H9 (cell line): Measurements from ENCODE around the gene ZNF280C. TPM values are rescaled to one million over a fixed set of nuclear protein-coding genes. Genes with fewer than 3 reads are reported as not detected.

ENCODE experiments used
- DNase-seq: peaks from one replicate; pipeline ENCODE4 v3.0.0-alpha.2; 2017
- H2AFZ ChIP-seq: one replicate; pipeline ENCODE4 v1.6.1; 2013; ENCODE audit warnings: mild to moderate bottlenecking, low read length, control low read depth, moderate library complexity
- H2AK5ac ChIP-seq: 2 replicates; pipeline ENCODE4 v1.6.1; 2013; ENCODE audit warnings: low read length, control low read depth, mixed read lengths; ENCODE audit not compliant: insufficient read length
- H2BK120ac ChIP-seq: one replicate; pipeline ENCODE4 v1.6.1; 2013; ENCODE audit warnings: low read depth, mild to moderate bottlenecking, low read length, control low read depth, inconsistent platforms; ENCODE audit not compliant: poor library complexity, severe bottlenecking
- H2BK12ac ChIP-seq: 2 replicates; pipeline ENCODE4 v1.6.1; 2013; ENCODE audit warnings: low read length, control low read depth, mixed read lengths, low read depth; ENCODE audit not compliant: insufficient read length
- H2BK15ac ChIP-seq: 2 replicates; pipeline ENCODE4 v1.6.1; 2013; ENCODE audit warnings: low read depth, low read length, control low read depth
- H2BK20ac ChIP-seq: one replicate; pipeline ENCODE4 v1.6.1; 2013; ENCODE audit warnings: low read depth, mild to moderate bottlenecking, low read length, control low read depth, inconsistent platforms; ENCODE audit not compliant: poor library complexity, severe bottlenecking
- H2BK5ac ChIP-seq: 2 replicates; pipeline ENCODE4 v1.6.1; 2013; ENCODE audit warnings: low read length, control low read depth, mixed read lengths; ENCODE audit not compliant: insufficient read length
- H3K14ac ChIP-seq: 2 replicates; pipeline ENCODE4 v1.6.1; 2013; ENCODE audit warnings: low read length, control low read depth; ENCODE audit not compliant: insufficient read depth
- H3K18ac ChIP-seq: 2 replicates; pipeline ENCODE4 v1.6.1; 2013; ENCODE audit warnings: low read depth, mild to moderate bottlenecking, mixed read lengths, low read length, control low read depth; ENCODE audit not compliant: insufficient read length
- H3K23ac ChIP-seq: 2 replicates; pipeline ENCODE4 v1.6.1; 2013; ENCODE audit warnings: low read length, control low read depth, mixed read lengths, low read depth; ENCODE audit not compliant: insufficient read length
- H3K23me2 ChIP-seq: 2 replicates; pipeline ENCODE4 v1.6.1; 2013; ENCODE audit warnings: low read depth, mild to moderate bottlenecking, mixed read lengths, low read length, control low read depth; ENCODE audit not compliant: insufficient read length, poor library complexity, severe bottlenecking
- H3K27ac ChIP-seq: 2 replicates; pipeline ENCODE4 v1.5.1; 2013; ENCODE audit warnings: low read length, control low read depth, mixed read lengths, low read depth; ENCODE audit not compliant: insufficient read length
- H3K27me3 ChIP-seq: 2 replicates; pipeline ENCODE4 v1.6.1; 2013; ENCODE audit warnings: low read length, control low read depth, inconsistent platforms; ENCODE audit not compliant: insufficient read depth
- H3K4ac ChIP-seq: 2 replicates; pipeline ENCODE4 v1.6.1; 2013; ENCODE audit warnings: low read depth, mild to moderate bottlenecking, control low read depth, inconsistent platforms, low read length, moderate library complexity
- H3K4me1 ChIP-seq: 2 replicates; pipeline ENCODE4 v1.6.1; 2013; ENCODE audit warnings: low read length, control low read depth, inconsistent platforms; ENCODE audit not compliant: insufficient read depth
- H3K4me2 ChIP-seq: 2 replicates; pipeline ENCODE4 v1.6.1; 2013; ENCODE audit warnings: low read length, control low read depth, mixed read lengths; ENCODE audit not compliant: insufficient read length, insufficient read depth
- H3K56ac ChIP-seq: 2 replicates; pipeline ENCODE4 v1.6.1; 2013; ENCODE audit warnings: low read depth, mild to moderate bottlenecking, mixed read lengths, low read length, control low read depth; ENCODE audit not compliant: insufficient read length
- H3K79me1 ChIP-seq: 2 replicates; pipeline ENCODE4 v1.6.1; 2013; ENCODE audit warnings: low read depth, mild to moderate bottlenecking, moderate library complexity, low read length, control low read depth, inconsistent platforms; ENCODE audit not compliant: insufficient read depth, poor library complexity, severe bottlenecking
- H3K79me2 ChIP-seq: 2 replicates; pipeline ENCODE4 v1.6.1; 2013; ENCODE audit warnings: low read length, control low read depth, inconsistent platforms; ENCODE audit not compliant: insufficient read depth
- H3K9ac ChIP-seq: 2 replicates; pipeline ENCODE4 v1.6.1; 2013; ENCODE audit warnings: low read length, control low read depth, mixed read lengths; ENCODE audit not compliant: insufficient read length; ENCODE audit errors: extremely low read depth
- H3K9me3 ChIP-seq: one replicate; pipeline ENCODE4 v1.6.1; 2013; ENCODE audit warnings: low read depth, low read length, inconsistent platforms; ENCODE audit not compliant: control insufficient read depth
- H3T11ph ChIP-seq: one replicate; pipeline ENCODE4 v1.6.1; 2013; ENCODE audit warnings: mild to moderate bottlenecking, low read length, control low read depth, inconsistent platforms
- H4K20me1 ChIP-seq: one replicate; pipeline ENCODE4 v1.6.1; 2013; ENCODE audit not compliant: control insufficient read depth, insufficient read length, insufficient read depth
- H4K5ac ChIP-seq: 2 replicates; pipeline ENCODE4 v1.6.1; 2013; ENCODE audit warnings: low read depth, mild to moderate bottlenecking, mixed read lengths, low read length, control low read depth; ENCODE audit not compliant: insufficient read length
- H4K8ac ChIP-seq: replicated peaks from 2 replicates; pipeline ENCODE4 v1.6.1; 2013; ENCODE audit warnings: low read length, control low read depth, mixed read lengths, low read depth; ENCODE audit not compliant: insufficient read length
- H4K91ac ChIP-seq: 2 replicates; pipeline ENCODE4 v1.6.1; 2013; ENCODE audit warnings: low read depth, mild to moderate bottlenecking, moderate library complexity, mixed read lengths, low read length, control low read depth; ENCODE audit not compliant: insufficient read length
- H3K27ac Mint-ChIP-seq, 3 experiments: 2 replicates in 2 of 3; 3 replicates in 1 of 3; pipeline ENCODE4 v1.8.0; 2020 to 2021; ENCODE audit warnings: mixed read lengths in 3 of 3, mild to moderate bottlenecking in 1 of 3, moderate library complexity in 1 of 3
- H3K27me3 Mint-ChIP-seq: 2 replicates; pipeline ENCODE4 v1.8.0; 2021; ENCODE audit warnings: low read depth, mild to moderate bottlenecking, moderate library complexity, mixed read lengths
- H3K36me3 Mint-ChIP-seq, 3 experiments: 2 replicates in 2 of 3; 3 replicates in 1 of 3; pipeline ENCODE4 v1.8.0; 2020 to 2021; ENCODE audit warnings: low read depth in 3 of 3, mixed read lengths in 3 of 3; ENCODE audit not compliant: insufficient read depth in 1 of 3
- H3K4me1 Mint-ChIP-seq, 2 experiments: 2 replicates each; pipeline ENCODE4 v1.8.0; 2020; ENCODE audit warnings: mixed read lengths in 2 of 2
- H3K4me3 Mint-ChIP-seq, 2 experiments: 2 replicates in 1 of 2; 3 replicates in 1 of 2; pipeline ENCODE4 v1.8.0; 2020 to 2021; ENCODE audit warnings: mild to moderate bottlenecking in 2 of 2, mixed read lengths in 2 of 2, moderate library complexity in 1 of 2
- H3K9me3 Mint-ChIP-seq, 2 experiments: 2 replicates in 1 of 2; 3 replicates in 1 of 2; pipeline ENCODE4 v1.8.0; 2020; ENCODE audit warnings: mild to moderate bottlenecking in 2 of 2, mixed read lengths in 2 of 2, moderate library complexity in 1 of 2
- CTCF ChIP-seq: fragments of 200-600 bp; sonication (generic); conservative IDR thresholded peaks from 3 replicates; pipeline ENCODE4 v1.8.0; 2021; ENCODE audit warnings: antibody characterized with exemption, mild to moderate bottlenecking
- WGBS: extraction: QIAGEN DNeasy Blood & Tissue Kit; methylation state at CpG from one replicate; pipeline ENCODE4 v1.1.7; 2013; ENCODE audit warnings: missing lambda C conversion rate, low lambda C conversion rate, mixed read lengths; ENCODE audit not compliant: insufficient read length; ENCODE audit errors: extremely low coverage; 5-methylcytosine and 5-hydroxymethylcytosine counted together
- total RNA-seq: library from RNA; stranded (reverse); gene quantifications from 2 replicates; pipeline ENCODE4 v1.2.1, GENCODE V29; 2021

ZNF280C gene
- total RNA-seq, 1 experiment from 2014 or later: 6.6 TPM

- Histone ChIP-seq H2AFZ (no peak overlapping the region), H2AK5ac (no peak overlapping the region), H3K4me1 (peaks cover 7% of the 10 kb centered on the region; the same call in 1 of the 2 replicates), H4K5ac (no peak overlapping the region), H3K4me2 (no peak overlapping the region), H3K23me2 (no peaks in the 10 kb centered on the region), H4K20me1 (no peaks in the 10 kb centered on the region), H3K14ac (no peak overlapping the region), H3T11ph (no peak overlapping the region), H3K27ac (no peak overlapping the region), H3K23ac (no peak overlapping the region), H2BK12ac (no peak overlapping the region), H3K79me1 (no peaks in the 10 kb centered on the region), H2BK20ac (no peak overlapping the region), H2BK120ac (no peak overlapping the region), H3K18ac (no peak overlapping the region), H2BK15ac (no peak overlapping the region), H2BK5ac (no peak overlapping the region), H3K79me2 (no peaks in the 10 kb centered on the region), H3K9ac (no peak overlapping the region), H3K56ac (no peak overlapping the region), H3K4ac (no peak overlapping the region), H4K91ac (no peak overlapping the region), H3K9me3 (no peaks in the 10 kb centered on the region), H3K27me3 (no peaks in the 10 kb centered on the region), H4K8ac (no peak overlapping the region)
- no CpG with 5 or more reads among the region's 3 CpGs for WGBS
- Mint-ChIP-seq H3K4me1 (peaks cover 36 to 40% of the 10 kb centered on the region in 2 experiments), H3K27ac (no peak overlapping the region; a peak in 1 of 7 replicates), H3K9me3 (peaks cover 16 to 51% of the 10 kb centered on the region in 2 experiments), H3K36me3 (peaks cover 6 to 20% (median 11%) of the 10 kb centered on the region in 3 experiments; a peak in 5 of 7 replicates), H3K27me3 (no peaks in the 10 kb centered on the region; the same call in 1 of the 2 replicates), H3K4me3 (no peak overlapping the region)
- no peak for DNase-seq
- no peak for TF ChIP-seq CTCF
Observed at GRCh38 chrX:130282151-130282550, 13.5 kb upstream of the ZNF280C start.
